HG03565 (cell line): ENCODE measurements around the gene ZNF174.

Experiments
- ATAC-seq: cut with Tn5 transposase; IDR thresholded peaks from one replicate; pipeline ENCODE4 v1.9.1; 2021; ENCODE audit warnings: mild to moderate bottlenecking, moderate library complexity; ENCODE audit not compliant: unreplicated experiment

ZNF174 gene

GRCh38 chr16:3400779-3401688 lies at the start of gene ZNF174, which contains the start of gene ZSCAN32:
Gene ZNF174, plus strand, starts transcription at chr16:3401215. Its CDS starts 790 bp downstream, at chr16:3402005.
Gene ZSCAN32, minus strand, starts transcription at chr16:3401004. Its CDS starts 3,447 bp downstream, at chr16:3397557.
- peak; percentile 97 for ATAC-seq

GRCh38 chr16:3355589-3355988 lies 45.4 kb upstream of the ZNF174 start, which contains the start of gene OR2C1:
Gene OR2C1, plus strand, starts transcription at chr16:3355889. Its CDS starts 52 bp downstream, at chr16:3355941.
- ATAC-seq: no peak

- ATAC-seq: no peak
Observed at GRCh38 chr16:3356118-3356517, 44.9 kb upstream of the ZNF174 start.

- no peak for ATAC-seq
Observed at GRCh38 chr16:3358871-3359270, 42.1 kb upstream of the ZNF174 start.

- ATAC-seq: no peak
Observed at GRCh38 chr16:3362931-3363330, 38.1 kb upstream of the ZNF174 start.

- no peak for ATAC-seq
Observed at GRCh38 chr16:3363793-3364192, 37.2 kb upstream of the ZNF174 start.

GRCh38 chr16:3364774-3365427 lies 36.1 kb upstream of the ZNF174 start:
- ATAC-seq: peak; percentile 54

- ATAC-seq: no peak
Observed at GRCh38 chr16:3369073-3369472, 31.9 kb upstream of the ZNF174 start.

- no peak for ATAC-seq
Observed at GRCh38 chr16:3375680-3376079, 25.3 kb upstream of the ZNF174 start.

GRCh38 chr16:3377917-3378316 lies 23.1 kb upstream of the ZNF174 start:
- ATAC-seq: no peak

- ATAC-seq: no peak
Observed at GRCh38 chr16:3383045-3383448, 18.0 kb upstream of the ZNF174 start.

- no peak for ATAC-seq
Observed at GRCh38 chr16:3388325-3388724, 12.7 kb upstream of the ZNF174 start.

GRCh38 chr16:3389663-3390338 lies 11.2 kb upstream of the ZNF174 start:
- no peak for ATAC-seq

GRCh38 chr16:3400446-3400778 lies 603 bp upstream of the ZNF174 start:
- no peak for ATAC-seq

- ATAC-seq: no peak
Observed at GRCh38 chr16:3401719-3402397, 843 bp downstream of the ZNF174 start.

- ATAC-seq: no peak
Observed at GRCh38 chr16:3408561-3409197, 7.7 kb downstream of the ZNF174 start.

GRCh38 chr16:3413730-3414379 lies 12.8 kb downstream of the ZNF174 start:
- no peak for ATAC-seq

- ATAC-seq: no peak
Observed at GRCh38 chr16:3431779-3432219, 30.8 kb downstream of the ZNF174 start.

GRCh38 chr16:3434373-3434772 lies 33.4 kb downstream of the ZNF174 start:
- ATAC-seq: no peak

- ATAC-seq: no peak
Observed at GRCh38 chr16:3439637-3440036, 38.6 kb downstream of the ZNF174 start.
